Erythroblast (primary cell): ENCODE data around the gene ADGRV1.

Source experiments
- GATA1 ChIP-seq: IDR thresholded peaks from 2 replicates; pipeline ENCODE4 v1.6.1; 2011; ENCODE audit warnings: low read depth, mild to moderate bottlenecking, control low read depth, low read length, moderate library complexity
- POLR2A ChIP-seq: IDR thresholded peaks from 2 replicates; pipeline ENCODE4 v1.6.1; 2011; ENCODE audit warnings: mild to moderate bottlenecking, low read length

GRCh38 chr5:90866915-90867731, 308.5 kb downstream of the ADGRV1 start:
- no peak for TF ChIP-seq POLR2A
- no peak for TF ChIP-seq GATA1
